Esophagus (tissue), 2 donors: ENCODE data around the gene SPC24. TPM values are rescaled to one million over a fixed set of nuclear protein-coding genes. Genes with fewer than 3 reads are reported as not detected.
"Not testable (repeated sequence)": the region's sequence is repeated elsewhere in the genome, so short reads cannot be mapped to it uniquely, and the experiment has no call there.

ENCODE experiments used
- H3K27ac ChIP-seq, 2 donors: one replicate each; pipeline ENCODE4 v1.5.1; 2013; ENCODE audit warnings: low read depth in 2 of 2, mild to moderate bottlenecking in 2 of 2, inconsistent platforms in 1 of 2, low read length in 1 of 2, moderate library complexity in 1 of 2
- H3K27me3 ChIP-seq, 2 donors: one replicate each; pipeline ENCODE4 v1.6.1; 2013; ENCODE audit warnings: low read length in 2 of 2, control low read depth in 1 of 2, mild to moderate bottlenecking in 1 of 2; ENCODE audit not compliant: insufficient read depth in 2 of 2, control insufficient read depth in 1 of 2
- H3K36me3 ChIP-seq, 2 donors: one replicate each; pipeline ENCODE4 v1.6.1; 2013; ENCODE audit warnings: low read length in 1 of 2; ENCODE audit not compliant: control insufficient read depth in 2 of 2, insufficient read depth in 2 of 2
- H3K4me1 ChIP-seq, 2 donors: one replicate each; pipeline ENCODE4 v1.6.1; 2013; ENCODE audit warnings: low read length in 1 of 2; ENCODE audit not compliant: control insufficient read depth in 2 of 2, insufficient read depth in 2 of 2
- H3K4me3 ChIP-seq, 2 donors: one replicate each; pipeline ENCODE4 v1.5.1; 2013; ENCODE audit warnings: low read length in 2 of 2, mild to moderate bottlenecking in 2 of 2, low read depth in 1 of 2, moderate library complexity in 1 of 2
- H3K9me3 ChIP-seq, 2 donors: one replicate each; pipeline ENCODE4 v1.6.1; 2013; ENCODE audit warnings: mild to moderate bottlenecking in 2 of 2, low read depth in 1 of 2, low read length in 1 of 2, moderate library complexity in 1 of 2; ENCODE audit not compliant: control insufficient read depth in 2 of 2, insufficient read depth in 1 of 2
- WGBS, 2 donors: extraction: QIAGEN DNeasy Blood & Tissue Kit; methylation state at CpG; one replicate each; pipeline ENCODE4 v1.1.7; 2013; 5-methylcytosine and 5-hydroxymethylcytosine counted together
- polyA plus RNA-seq, 2 donors: library from polyadenylated mRNA; stranded (reverse); fragments of 200-250 nt; gene quantifications; one replicate each; pipeline ENCODE4 v1.2.3, GENCODE V29; 2013
- donor health status: healthy with polysubstance abuse.
- donor health status: Bipolar disorder and iron deficiency.

SPC24 gene
- polyA plus RNA-seq, 2 donors = 3.7 to 11.4 TPM

DNA sequence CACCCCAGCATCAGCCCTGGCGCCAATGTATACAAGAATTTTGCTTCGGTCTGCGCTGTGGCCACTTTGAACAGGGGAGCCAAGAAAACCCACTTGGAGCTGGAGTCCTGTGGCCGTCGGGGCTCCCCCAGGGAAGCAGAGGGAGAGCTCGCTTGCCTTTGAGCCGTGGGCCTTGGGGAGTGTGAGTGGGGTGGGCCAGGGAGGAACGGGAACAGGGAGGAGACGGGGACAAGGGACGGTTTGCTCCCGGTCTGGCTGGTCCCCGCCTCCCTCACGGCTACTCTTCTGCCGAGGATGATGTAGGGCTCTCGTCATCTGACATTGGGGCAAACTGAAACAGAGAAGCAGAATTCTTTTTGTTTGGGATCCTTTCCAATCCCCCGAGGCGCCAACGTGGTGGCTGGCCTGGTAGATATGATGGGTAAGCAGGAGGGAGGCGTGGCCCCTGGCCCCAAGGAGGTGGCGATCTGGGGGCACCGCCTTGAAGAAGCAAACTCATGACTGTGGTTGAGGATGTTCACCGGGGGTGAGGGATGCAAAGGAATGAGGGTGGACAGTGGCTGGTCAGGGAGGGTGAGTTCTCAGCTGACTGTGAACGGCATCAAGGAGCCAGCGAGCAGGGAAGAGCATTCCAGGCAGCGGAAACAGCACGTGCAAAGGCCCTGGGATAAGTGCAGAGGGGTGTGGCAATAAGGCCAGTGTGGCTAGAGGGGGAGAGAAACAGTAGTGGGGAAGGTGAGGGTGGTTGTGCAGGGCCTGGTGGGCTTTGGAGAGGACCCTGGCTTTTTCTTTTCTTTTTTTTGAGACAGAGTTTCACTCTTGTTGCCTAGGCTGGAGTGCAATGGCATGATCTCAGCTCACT is 10.9 kb upstream of the SPC24 start:
- Histone ChIP-seq H3K27ac (peak overlapping the region; percentile 62 to 86), H3K27me3 (no peaks in the 10 kb centered on the region), H3K36me3 (peaks cover 0 to 22% of the 10 kb centered on the region in 2 donors), H3K4me1 (peaks cover 0 to 2% of the 10 kb centered on the region in 2 donors), H3K9me3 (no peaks in the 10 kb centered on the region), H3K4me3 (no peak overlapping the region)
- WGBS, 2 donors = 59 to 64% methylated on average over 26 of the region's 26 CpGs

- H3K36me3 ChIP-seq = peaks cover 0 to 22% of the 10 kb centered on the region in 2 donors
- H3K27me3 ChIP-seq = no peaks in the 10 kb centered on the region
- 75 to 79% methylated on average over 13 of the region's 13 CpGs for WGBS, 2 donors
- H3K9me3 ChIP-seq = no peaks in the 10 kb centered on the region
- H3K27ac ChIP-seq = peak overlapping the region; percentile 78 to 86
- no peak overlapping the region for H3K4me3 ChIP-seq
- peaks cover 0 to 2% of the 10 kb centered on the region in 2 donors for H3K4me1 ChIP-seq
Measured at GRCh38 chr19:11165486-11166030, 10.0 kb upstream of the SPC24 start.

- Histone ChIP-seq H3K4me3 (no peak overlapping the region), H3K27ac (peak overlapping the region; percentile 78 to 86), H3K27me3 (no peaks in the 10 kb centered on the region), H3K4me1 (peaks cover 0 to 2% of the 10 kb centered on the region in 2 donors), H3K36me3 (peaks cover 0 to 16% of the 10 kb centered on the region in 2 donors), H3K9me3 (no peaks in the 10 kb centered on the region)
- 58 to 69% methylated on average over 17 of the region's 17 CpGs for WGBS, 2 donors
Measured at GRCh38 chr19:11164879-11165406, 9.4 kb upstream of the SPC24 start.

GRCh38 chr19:11164296-11164695 is 8.7 kb upstream of the SPC24 start:
- Histone ChIP-seq H3K4me1 (peaks cover 0 to 2% of the 10 kb centered on the region in 2 donors), H3K4me3 (no peak overlapping the region), H3K27ac (peak overlapping the region; percentile 68 to 86), H3K36me3 (peaks cover 0 to 13% of the 10 kb centered on the region in 2 donors), H3K9me3 (no peaks in the 10 kb centered on the region), H3K27me3 (no peaks in the 10 kb centered on the region)
- WGBS, 2 donors = 71 to 75% methylated on average over 11 of the region's 11 CpGs

DNA sequence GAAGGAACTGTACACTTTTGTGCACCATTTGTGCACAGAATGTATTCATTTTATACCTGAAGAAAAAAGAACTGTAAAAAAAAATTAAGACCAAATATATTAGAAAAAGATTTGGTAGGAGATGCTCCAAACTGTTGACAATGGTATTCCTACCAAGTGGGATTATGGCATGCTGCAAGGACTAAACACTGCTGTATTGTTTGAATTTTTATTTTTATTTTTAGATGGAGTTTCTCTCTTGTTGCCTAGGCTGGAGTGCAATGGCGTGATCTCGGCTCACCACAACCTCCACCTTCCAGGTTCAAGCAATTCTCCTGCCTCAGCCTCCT is 4.8 kb upstream of the SPC24 start:
- not testable (repeated sequence) for H3K4me1 ChIP-seq, H3K9me3 ChIP-seq, H3K36me3 ChIP-seq, H3K27me3 ChIP-seq, H3K4me3 ChIP-seq
- peak overlapping the region; percentile 53 to 61 for H3K27ac ChIP-seq
- WGBS, 2 donors = 87 to 95% methylated on average over 2 of the region's 2 CpGs

GRCh38 chr19:11159598-11160439 is 4.2 kb upstream of the SPC24 start:
- Histone ChIP-seq H3K27ac (peak overlapping the region; percentile 53 to 61), H3K4me1 (peaks cover 0 to 2% of the 10 kb centered on the region in 2 donors)
- WGBS, 2 donors = 55 to 58% methylated on average over 16 of the region's 16 CpGs

GRCh38 chr19:11154683-11155047 is 917 bp downstream of the SPC24 start:
- 42% methylated on average over 6 of the region's 6 CpGs for WGBS, 2 donors
- Histone ChIP-seq H3K36me3 (no peaks in the 10 kb centered on the region), H3K27me3 (no peaks in the 10 kb centered on the region), H3K4me3 (peak overlapping the region in 1 of 2 donors; percentile 60), H3K4me1 (peaks cover 2 to 3% of the 10 kb centered on the region in 2 donors), H3K9me3 (no peaks in the 10 kb centered on the region), H3K27ac (peak overlapping the region in 1 of 2 donors; percentile 10)

More at GRCh38 chr19:11159598-11160439, 4.2 kb upstream of the SPC24 start:
- no peaks in the 10 kb centered on the region for H3K27me3 ChIP-seq
- H3K4me3 ChIP-seq = no peak overlapping the region
- H3K9me3 ChIP-seq = no peaks in the 10 kb centered on the region
- peaks cover 0 to 2% of the 10 kb centered on the region in 2 donors for H3K36me3 ChIP-seq

GRCh38 chr19:11152318-11153062 is 3.1 kb downstream of the SPC24 start:
- Histone ChIP-seq H3K27ac (peak overlapping the region; percentile 61 to 81), H3K9me3 (no peaks in the 10 kb centered on the region), H3K36me3 (no peaks in the 10 kb centered on the region), H3K4me3 (no peak overlapping the region), H3K27me3 (no peaks in the 10 kb centered on the region), H3K4me1 (peaks cover 2 to 6% of the 10 kb centered on the region in 2 donors)
- 51 to 52% methylated on average over 11 of the region's 11 CpGs for WGBS, 2 donors

DNA sequence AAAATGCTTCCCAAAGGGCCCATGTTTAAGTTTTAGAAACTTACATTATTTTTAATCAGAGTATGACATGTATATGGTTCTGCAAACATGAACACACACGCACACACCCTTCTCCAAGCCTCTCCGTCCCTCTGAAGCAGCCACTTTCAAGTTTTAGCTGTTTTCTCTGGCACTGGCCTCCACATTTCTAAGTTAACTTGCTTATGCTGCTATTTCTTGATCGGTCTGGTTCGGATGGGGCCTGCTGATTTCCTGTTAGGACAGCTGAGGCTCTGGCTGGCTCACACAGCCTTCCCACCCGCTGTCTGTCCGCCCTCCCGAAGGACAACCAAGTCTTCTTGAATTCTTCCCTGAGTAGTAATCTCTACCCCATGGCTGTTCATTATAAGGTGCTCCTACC is 4.4 kb downstream of the SPC24 start:
- peak overlapping the region in 1 of 2 donors; percentile 34 for H3K27ac ChIP-seq

More for the DNA sequence above, 4.4 kb downstream of the SPC24 start:
- no peaks in the 10 kb centered on the region for H3K36me3 ChIP-seq
- whole genome bisulfite sequencing, 2 donors = 47 to 60% methylated on average over 7 of the region's 7 CpGs
- H3K27me3 ChIP-seq = no peaks in the 10 kb centered on the region
- no peak overlapping the region for H3K4me3 ChIP-seq
- no peaks in the 10 kb centered on the region for H3K9me3 ChIP-seq
- H3K4me1 ChIP-seq = peaks cover 2 to 6% of the 10 kb centered on the region in 2 donors
